ENCODE data around the gene SLC25A2. TPM values are rescaled to one million over a fixed set of nuclear protein-coding genes. Genes with fewer than 3 reads are reported as not detected.
"Not testable (repeated sequence)": the region's sequence is repeated elsewhere in the genome, so short reads cannot be mapped to it uniquely, and the experiment has no call there.

SLC25A2 gene
- polyA plus RNA-seq (ENCODE audit: insufficient read length in 4 of 4) = under 1 TPM in 1 of 4 donors, not detected in 3; 0.17 TPM

- DNase-seq (ENCODE audit: low read depth in 4 of 4, low spot score in 3 of 4) = no peak
These were observed at the start of gene SLC25A2 for GRCh38 chr5:141303756-141304155. TSS of gene SLC25A2 (minus strand) at chr5:141304049. CDS start at chr5:141303865, 184 bp downstream.

GRCh38 chr5:141351591-141351990, 47.7 kb upstream of the SLC25A2 start:
- no peak for DNase-seq (ENCODE audit: low read depth in 4 of 4, low spot score in 3 of 4)

GRCh38 chr5:141349917-141350619, 46.2 kb upstream of the SLC25A2 start, which contains the start of gene PCDHGB1:
TSS of gene PCDHGB1 (plus strand) at chr5:141350099. CDS start at chr5:141350261, 162 bp downstream.
- no peak for DNase-seq (ENCODE audit: low read depth in 4 of 4, low spot score in 3 of 4)

GRCh38 chr5:141346017-141346416, 42.2 kb upstream of the SLC25A2 start:
- DNase-seq (ENCODE audit: low read depth in 4 of 4, low spot score in 3 of 4) = not testable (repeated sequence)

- no peak for DNase-seq (ENCODE audit: low read depth in 4 of 4, low spot score in 3 of 4)
These were observed 41.5 kb upstream of the SLC25A2 start for GRCh38 chr5:141345327-141345726.

- DNase-seq (ENCODE audit: low read depth in 4 of 4, low spot score in 3 of 4) = no peak
These were observed 40.2 kb upstream of the SLC25A2 start for GRCh38 chr5:141343953-141344463.

- no peak for DNase-seq (ENCODE audit: low read depth in 4 of 4, low spot score in 3 of 4)
These were observed 39.5 kb upstream of the SLC25A2 start, which contains the start of gene PCDHGA3 for GRCh38 chr5:141343242-141343952. TSS of gene PCDHGA3 (plus strand) at chr5:141343829. CDS start at chr5:141344034, 205 bp downstream.

GRCh38 chr5:141342773-141343172, 38.9 kb upstream of the SLC25A2 start:
- no peak for DNase-seq (ENCODE audit: low read depth in 4 of 4, low spot score in 3 of 4)

- DNase-seq (ENCODE audit: low read depth in 4 of 4, low spot score in 3 of 4) = not testable (repeated sequence)
These were observed 37.0 kb upstream of the SLC25A2 start for GRCh38 chr5:141340781-141341354.

- peak in 1 of 4 donors; percentile 39 for DNase-seq (ENCODE audit: low read depth in 4 of 4, low spot score in 3 of 4)
These were observed 34.9 kb upstream of the SLC25A2 start, which contains the start of gene PCDHGA2 for GRCh38 chr5:141338538-141339306. TSS of gene PCDHGA2 (plus strand) at chr5:141338760.

- DNase-seq (ENCODE audit: low read depth in 4 of 4, low spot score in 3 of 4) = not testable (repeated sequence)
These were observed 28.7 kb upstream of the SLC25A2 start for GRCh38 chr5:141332571-141332970.

GRCh38 chr5:141330299-141331080, 26.6 kb upstream of the SLC25A2 start, which contains the start of gene PCDHGA1:
TSS of gene PCDHGA1 (plus strand) at chr5:141330514.
- no peak for DNase-seq (ENCODE audit: low read depth in 4 of 4, low spot score in 3 of 4)

- DNase-seq (ENCODE audit: low read depth in 4 of 4, low spot score in 3 of 4) = no peak
These were observed 24.4 kb upstream of the SLC25A2 start for GRCh38 chr5:141328231-141328630.

GRCh38 chr5:141326088-141326854, 22.4 kb upstream of the SLC25A2 start:
- no peak for DNase-seq (ENCODE audit: low read depth in 4 of 4, low spot score in 3 of 4)

- no peak for DNase-seq (ENCODE audit: low read depth in 4 of 4, low spot score in 3 of 4)
These were observed 18.4 kb upstream of the SLC25A2 start for GRCh38 chr5:141322261-141322660.

GRCh38 chr5:141320225-141321169, 16.6 kb upstream of the SLC25A2 start, which contains the start of gene TAF7:
TSS of gene TAF7 (minus strand) at chr5:141320784. CDS start at chr5:141320044, 740 bp downstream.
- DNase-seq (ENCODE audit: low read depth in 4 of 4, low spot score in 3 of 4) = peak; percentile 87 to 90 (median 88)

- DNase-seq (ENCODE audit: low read depth in 4 of 4, low spot score in 3 of 4) = no peak
These were observed 15.8 kb upstream of the SLC25A2 start for GRCh38 chr5:141319699-141320098.
